Left ventricle myocardium inferior (tissue), 1 donor: ENCODE results near the gene CLEC4M. TPM values are rescaled to one million over a fixed set of nuclear protein-coding genes. Genes with fewer than 3 reads are reported as not detected.

Experiments used
- DNase-seq: peaks from one replicate; pipeline ENCODE4 v3.0.0-alpha.2; 2020
- H3K27ac ChIP-seq: fragments of 200-600 bp; replicated peaks from 2 replicates; pipeline ENCODE4 v1.8.0; 2021
- H3K27me3 ChIP-seq: fragments of 200-600 bp; 2 replicates; pipeline ENCODE4 v1.8.0; 2021; ENCODE audit warnings: low read depth
- H3K36me3 ChIP-seq: fragments of 200-600 bp; 2 replicates; pipeline ENCODE4 v1.8.0; 2021
- H3K4me1 ChIP-seq: fragments of 200-600 bp; 2 replicates; pipeline ENCODE4 v1.8.0; 2021
- H3K4me3 ChIP-seq: fragments of 200-600 bp; 2 replicates; pipeline ENCODE4 v1.8.0; 2021; ENCODE audit warnings: mild to moderate bottlenecking, moderate library complexity
- H3K9me3 ChIP-seq: fragments of 200-600 bp; replicated peaks from 2 replicates; pipeline ENCODE4 v1.8.0; 2021
- CTCF ChIP-seq: fragments of 200-600 bp; IDR thresholded peaks from 2 replicates; pipeline ENCODE4 v1.8.0; 2021; ENCODE audit warnings: antibody characterized with exemption, mild to moderate bottlenecking, borderline replicate concordance
- intact Hi-C: fragments of 100-400 bp; cut with micrococcal nuclease; formaldehyde crosslinking; loops from one replicate; pipeline ENCODE4 v1.11.0; 2022
- total RNA-seq: library from RNA; stranded (reverse); fragmentation: NEBNext Ultra II Directional; extraction: Animal tissue kit (Norgen Biotek cat#: 25700); gene quantifications from one replicate; pipeline ENCODE4 v1.2.1, GENCODE V29; 2021
- donor health status: DM: no; HTN: yes; CAD: no; lungs with severe emphysema.

The CLEC4M gene
- total RNA-seq, 1 donor from 2014 or later: not detected

GRCh38 chr19:7736148-7736547, 26.9 kb upstream of the CLEC4M start:
- no peaks in the 10 kb centered on the region for H3K36me3 ChIP-seq
- no peak for DNase-seq
- no peak overlapping the region for H3K27ac ChIP-seq
- H3K9me3 ChIP-seq: no peaks in the 10 kb centered on the region
- intact Hi-C loops: no loop called here
- H3K27me3 ChIP-seq: peaks cover 48% of the 10 kb centered on the region
- no peak overlapping the region for H3K4me3 ChIP-seq
- no peak for TF ChIP-seq CTCF
- H3K4me1 ChIP-seq: no peaks in the 10 kb centered on the region

GRCh38 chr19:7737215-7737614, 25.8 kb upstream of the CLEC4M start:
- Histone ChIP-seq H3K36me3 (no peaks in the 10 kb centered on the region), H3K9me3 (no peaks in the 10 kb centered on the region), H3K4me3 (no peak overlapping the region), H3K27ac (no peak overlapping the region), H3K27me3 (peaks cover 37% of the 10 kb centered on the region), H3K4me1 (no peaks in the 10 kb centered on the region)
- no peak for DNase-seq
- TF ChIP-seq CTCF: no peak
- intact Hi-C loops: no loop called here

- Histone ChIP-seq H3K27ac (no peak overlapping the region), H3K27me3 (peaks cover 30% of the 10 kb centered on the region)
- intact Hi-C loops: no loop called here
Observed at GRCh38 chr19:7738023-7738422, 25.0 kb upstream of the CLEC4M start.

GRCh38 chr19:7739211-7739755, 23.8 kb upstream of the CLEC4M start:
- Histone ChIP-seq H3K4me1 (no peaks in the 10 kb centered on the region), H3K9me3 (no peaks in the 10 kb centered on the region), H3K27me3 (peaks cover 28% of the 10 kb centered on the region), H3K4me3 (no peak overlapping the region), H3K36me3 (no peaks in the 10 kb centered on the region), H3K27ac (no peak overlapping the region)
- DNase-seq: no peak
- intact Hi-C loops: no loop called here
- TF ChIP-seq CTCF: no peak

More at GRCh38 chr19:7738023-7738422, 25.0 kb upstream of the CLEC4M start:
- Histone ChIP-seq H3K4me3 (no peak overlapping the region), H3K9me3 (no peaks in the 10 kb centered on the region), H3K4me1 (no peaks in the 10 kb centered on the region), H3K36me3 (no peaks in the 10 kb centered on the region)
- DNase-seq: no peak
- no peak for TF ChIP-seq CTCF

- TF ChIP-seq CTCF: no peak
- H3K4me3 ChIP-seq: no peak overlapping the region
- peaks cover 33% of the 10 kb centered on the region for H3K27me3 ChIP-seq
- DNase-seq: no peak
- intact Hi-C loops: no loop called here
- H3K4me1 ChIP-seq: no peaks in the 10 kb centered on the region
- H3K9me3 ChIP-seq: no peaks in the 10 kb centered on the region
- peak overlapping the region; percentile 19 for H3K27ac ChIP-seq
- no peaks in the 10 kb centered on the region for H3K36me3 ChIP-seq
Observed at GRCh38 chr19:7739801-7740681, 23.0 kb upstream of the CLEC4M start.
